Measurements from ENCODE around the gene PITPNM3. TPM values are rescaled to one million over a fixed set of nuclear protein-coding genes. Genes with fewer than 3 reads are reported as not detected.

The PITPNM3 gene
- total and polyA plus RNA-seq, 2 of the 13 experiments (the other 11 are each of a cell fraction or from before 2014, with no cell fraction given) = 0.13 to 0.29 TPM

GRCh38 chr17:6443692-6444570, 112.4 kb downstream of the PITPNM3 start, which contains the start of gene PIMREG (continued):
- TF ChIP-seq ZNF432 (CRISPR knock-in tag; IDR thresholded peaks at IDR 0.05; ENCODE audit: borderline replicate concordance) (no peak), ZNF124 (CRISPR knock-in tag; IDR thresholded peaks at IDR 0.05) (no peak), CREBL2 (CRISPR knock-in tag; IDR thresholded peaks at IDR 0.05; ENCODE audit: borderline replicate concordance) (no peak; the same call in 1 of the 2 replicates), IRF2 (CRISPR knock-in tag; IDR thresholded peaks at IDR 0.05) (peak; percentile 23; the same call in 1 of the 2 replicates), TFDP1 (CRISPR knock-in tag; IDR thresholded peaks at IDR 0.05; ENCODE audit: borderline replicate concordance) (peak; percentile 95), AGO2 (optimal IDR thresholded peaks at IDR 0.05; ENCODE audit: low read depth, low read length) (peak; percentile 30), ZIK1 (CRISPR knock-in tag; IDR thresholded peaks at IDR 0.05; ENCODE audit: borderline replicate concordance, low read depth) (no peak), ZNF318 (CRISPR knock-in tag; IDR thresholded peaks at IDR 0.05) (no peak)
- TF ChIP-seq, protein P1, sequence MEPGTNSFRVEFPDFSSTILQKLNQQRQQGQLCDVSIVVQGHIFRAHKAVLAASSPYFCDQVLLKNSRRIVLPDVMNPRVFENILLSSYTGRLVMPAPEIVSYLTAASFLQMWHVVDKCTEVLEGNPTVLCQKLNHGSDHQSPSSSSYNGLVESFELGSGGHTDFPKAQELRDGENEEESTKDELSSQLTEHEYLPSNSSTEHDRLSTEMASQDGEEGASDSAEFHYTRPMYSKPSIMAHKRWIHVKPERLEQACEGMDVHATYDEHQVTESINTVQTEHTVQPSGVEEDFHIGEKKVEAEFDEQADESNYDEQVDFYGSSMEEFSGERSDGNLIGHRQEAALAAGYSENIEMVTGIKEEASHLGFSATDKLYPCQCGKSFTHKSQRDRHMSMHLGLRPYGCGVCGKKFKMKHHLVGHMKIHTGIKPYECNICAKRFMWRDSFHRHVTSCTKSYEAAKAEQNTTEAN (CRISPR knock-in tag; conservative IDR thresholded peaks at IDR 0.05) = peak; percentile 67; the same call in 1 of the 2 replicates
- TF ChIP-seq, protein P2, sequence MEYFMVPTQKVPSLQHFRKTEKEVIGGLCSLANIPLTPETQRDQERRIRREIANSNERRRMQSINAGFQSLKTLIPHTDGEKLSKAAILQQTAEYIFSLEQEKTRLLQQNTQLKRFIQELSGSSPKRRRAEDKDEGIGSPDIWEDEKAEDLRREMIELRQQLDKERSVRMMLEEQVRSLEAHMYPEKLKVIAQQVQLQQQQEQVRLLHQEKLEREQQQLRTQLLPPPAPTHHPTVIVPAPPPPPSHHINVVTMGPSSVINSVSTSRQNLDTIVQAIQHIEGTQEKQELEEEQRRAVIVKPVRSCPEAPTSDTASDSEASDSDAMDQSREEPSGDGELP (IDR thresholded peaks at IDR 0.05; ENCODE audit: borderline replicate concordance, low read depth) = peak; percentile 94

All from HepG2 (cell line).